GM18519 (cell line): ENCODE measurements around the gene SMAD9.
A peak's percentile ranks its signal among the peaks of the same experiment; 100 is the strongest.
"Not testable (repeated sequence)": the region's sequence is repeated elsewhere in the genome, so short reads cannot be mapped to it uniquely, and the experiment has no call there.

Experiments
- ATAC-seq: cut with Tn5 transposase; IDR thresholded peaks from one replicate; pipeline ENCODE4 v1.9.1; 2021; ENCODE audit warnings: mild to moderate bottlenecking, moderate library complexity; ENCODE audit not compliant: unreplicated experiment, low FRiP score

Gene SMAD9

GRCh38 chr13:36912973-36913372, 7.1 kb downstream of the SMAD9 start:
- no peak for ATAC-seq

GRCh38 chr13:36912369-36912768, 7.7 kb downstream of the SMAD9 start:
- ATAC-seq: no peak

- ATAC-seq: no peak
These were observed 9.5 kb downstream of the SMAD9 start for GRCh38 chr13:36910545-36910944.

GRCh38 chr13:36907821-36908220, 12.2 kb downstream of the SMAD9 start:
- ATAC-seq: no peak

GRCh38 chr13:36907266-36907665, 12.8 kb downstream of the SMAD9 start:
- no peak for ATAC-seq

GRCh38 chr13:36905944-36906343, 14.1 kb downstream of the SMAD9 start:
- no peak for ATAC-seq

GRCh38 chr13:36903925-36904595, 16.0 kb downstream of the SMAD9 start:
- ATAC-seq: no peak

- no peak for ATAC-seq
These were observed 22.9 kb downstream of the SMAD9 start for GRCh38 chr13:36897054-36897616.

GRCh38 chr13:36891752-36892151, 28.3 kb downstream of the SMAD9 start:
- ATAC-seq: no peak

- no peak for ATAC-seq
These were observed 31.4 kb downstream of the SMAD9 start for GRCh38 chr13:36888645-36889044.

- ATAC-seq: peak; percentile 51
These were observed 32.1 kb downstream of the SMAD9 start for GRCh38 chr13:36887758-36888521.

- ATAC-seq: no peak
These were observed 34.1 kb downstream of the SMAD9 start for GRCh38 chr13:36885901-36886300.

GRCh38 chr13:36884235-36884634, 35.8 kb downstream of the SMAD9 start:
- no peak for ATAC-seq

GRCh38 chr13:36883824-36884223, 36.2 kb downstream of the SMAD9 start:
- no peak for ATAC-seq

GRCh38 chr13:36883392-36883791, 36.6 kb downstream of the SMAD9 start:
- not testable (repeated sequence) for ATAC-seq

- ATAC-seq: no peak
These were observed 37.1 kb downstream of the SMAD9 start for GRCh38 chr13:36882829-36883390.

GRCh38 chr13:36880961-36881360, 39.1 kb downstream of the SMAD9 start:
- ATAC-seq: no peak

GRCh38 chr13:36879218-36879938, 40.7 kb downstream of the SMAD9 start:
- ATAC-seq: no peak

- no peak for ATAC-seq
These were observed 44.1 kb downstream of the SMAD9 start for GRCh38 chr13:36875961-36876360.

- ATAC-seq: no peak
These were observed 44.6 kb downstream of the SMAD9 start for GRCh38 chr13:36875431-36875830.

GRCh38 chr13:36872621-36873020, 47.4 kb downstream of the SMAD9 start:
- ATAC-seq: no peak
